Midbrain (tissue), 1 donor: Measurements from ENCODE around the gene TPRN.

Experiments used
- DNase-seq: peaks from one replicate; lab custom pipeline; 2025; lab: John Stamatoyannopoulos, UW

The TPRN gene

DNA sequence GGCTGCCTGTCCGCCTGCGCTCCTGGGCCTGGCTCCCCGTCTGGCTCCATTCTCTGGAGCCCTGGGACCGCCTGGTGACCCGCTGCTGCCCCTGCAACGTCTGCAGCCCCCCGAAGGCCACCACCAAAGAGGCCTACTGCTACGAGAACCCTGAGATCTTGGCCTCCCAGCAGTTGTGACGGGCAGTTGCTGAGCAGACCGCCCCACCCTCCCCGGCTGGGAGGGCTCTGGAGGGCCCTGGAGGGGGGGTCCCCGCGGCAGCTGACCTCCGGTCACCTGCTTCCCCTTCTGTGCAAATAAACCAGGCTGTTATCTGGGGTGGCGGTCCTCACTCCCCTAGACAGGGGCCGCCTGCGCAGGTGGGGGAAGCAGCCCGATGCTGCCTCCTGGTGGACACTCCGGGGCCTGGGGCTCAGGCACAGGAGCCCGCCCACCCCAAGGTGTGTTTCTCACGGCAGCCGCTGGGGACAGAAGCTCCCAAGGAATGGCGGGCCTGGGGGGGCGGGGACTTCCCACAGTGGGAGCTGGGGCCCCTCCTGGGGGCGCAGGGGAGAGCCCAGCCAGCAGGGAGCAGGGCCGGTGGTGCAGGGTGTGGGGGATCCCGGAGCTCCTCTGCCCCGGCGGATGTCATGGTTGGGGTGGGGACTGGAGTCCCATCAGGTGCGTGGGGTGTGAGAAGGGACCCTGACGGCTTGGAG lies 35.8 kb upstream of the TPRN start:
- peak; percentile 70 for DNase-seq

DNA sequence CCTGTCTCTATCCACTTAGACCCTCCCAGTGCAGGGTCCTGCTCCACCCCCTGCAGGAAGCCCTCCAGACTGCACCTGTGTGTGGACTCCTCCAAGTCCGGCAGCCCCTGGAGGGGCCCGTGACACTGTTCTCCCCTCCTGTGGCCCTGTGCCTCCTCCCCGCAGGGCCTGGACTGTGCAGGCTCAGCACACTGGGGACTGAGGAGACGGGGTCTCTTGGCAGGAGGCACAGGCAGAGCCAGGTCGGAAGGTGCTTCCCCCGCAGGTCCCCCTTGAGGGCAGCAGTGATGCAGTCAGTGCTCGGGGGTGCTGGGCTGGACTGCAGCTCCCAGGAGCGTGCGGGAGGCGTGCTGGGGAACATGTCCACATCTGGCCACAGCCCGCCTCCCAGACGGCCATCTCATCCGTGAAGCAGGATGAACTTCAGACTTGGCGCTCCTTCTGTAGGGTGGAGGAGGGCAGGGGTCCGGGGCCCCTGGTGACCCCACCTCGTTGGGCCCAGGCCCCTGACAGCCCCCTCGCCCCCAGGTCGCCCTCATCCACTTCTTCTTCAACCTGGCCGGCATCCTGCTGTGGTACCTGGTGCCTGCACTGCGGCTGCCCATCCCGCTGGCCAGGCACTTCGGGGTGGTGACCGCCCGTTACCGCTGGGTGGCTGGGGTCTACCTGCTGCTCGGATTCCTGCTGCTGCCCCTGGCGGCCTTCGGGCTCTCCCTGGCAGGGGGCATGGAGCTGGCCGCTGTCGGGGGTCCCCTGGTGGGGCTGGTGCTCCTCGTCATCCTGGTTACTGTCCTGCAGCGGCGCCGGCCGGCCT lies 35.1 kb upstream of the TPRN start:
- DNase-seq: no peak

DNA sequence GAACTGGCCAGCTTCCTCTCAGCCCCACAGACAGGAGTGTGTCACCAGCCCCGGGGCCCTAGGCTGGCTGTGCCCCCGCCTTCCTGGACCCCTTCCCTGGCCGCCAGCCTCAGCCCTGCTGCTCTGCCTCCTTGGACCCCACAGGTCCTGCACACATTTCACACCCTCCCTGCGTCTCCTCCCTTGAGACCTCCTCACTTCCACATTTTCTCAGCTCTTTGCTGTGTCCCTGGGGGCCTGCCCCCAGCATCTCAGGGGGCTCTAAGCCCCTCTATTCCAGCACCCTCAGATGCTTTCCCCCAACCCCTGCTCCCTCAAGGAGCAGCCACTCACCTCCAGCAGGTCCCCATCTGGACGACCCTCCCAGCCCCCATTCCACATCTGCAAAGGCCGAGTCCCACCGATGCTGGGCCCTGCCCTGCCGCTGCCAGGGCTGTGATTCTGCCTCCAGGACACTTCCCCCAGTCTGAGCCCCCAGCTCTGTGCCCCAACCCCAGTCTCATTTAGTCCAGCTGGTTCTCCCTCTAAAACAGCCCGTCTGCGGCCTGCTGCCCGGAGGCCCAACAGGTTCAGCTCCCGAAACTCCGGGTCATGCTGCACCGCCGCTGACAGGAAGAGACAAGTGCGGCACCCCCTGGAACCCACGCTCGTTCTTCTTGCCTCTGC lies 34.4 kb upstream of the TPRN start:
- DNase-seq: no peak

DNA sequence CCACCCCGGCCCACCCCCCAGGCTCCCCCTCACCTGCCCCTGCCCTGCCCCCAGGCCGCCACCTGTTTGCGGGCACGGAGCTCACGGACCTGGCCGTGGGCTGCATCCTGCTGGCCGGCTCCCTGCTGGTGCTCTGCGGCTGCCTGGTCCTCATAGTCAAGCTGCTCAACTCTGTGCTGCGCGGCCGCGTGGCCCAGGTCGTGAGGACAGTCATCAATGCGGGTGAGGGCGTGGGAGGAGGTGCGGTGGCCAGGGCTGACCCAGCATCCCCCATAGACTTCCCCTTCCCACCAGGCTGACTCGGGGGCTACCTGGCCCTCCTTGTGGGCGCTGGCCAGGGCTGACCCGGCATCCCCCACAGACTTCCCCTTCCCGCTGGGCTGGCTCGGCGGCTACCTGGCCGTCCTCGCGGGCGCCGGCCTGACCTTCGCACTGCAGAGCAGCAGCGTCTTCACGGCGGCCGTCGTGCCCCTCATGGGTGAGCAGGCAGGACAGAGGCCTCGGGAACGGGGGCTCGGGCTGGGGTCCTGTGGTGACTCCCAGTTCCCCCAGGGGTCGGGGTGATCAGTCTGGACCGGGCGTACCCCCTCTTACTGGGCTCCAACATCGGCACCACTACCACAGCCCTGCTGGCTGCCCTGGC lies 33.6 kb upstream of the TPRN start:
- DNase-seq: no peak

DNA sequence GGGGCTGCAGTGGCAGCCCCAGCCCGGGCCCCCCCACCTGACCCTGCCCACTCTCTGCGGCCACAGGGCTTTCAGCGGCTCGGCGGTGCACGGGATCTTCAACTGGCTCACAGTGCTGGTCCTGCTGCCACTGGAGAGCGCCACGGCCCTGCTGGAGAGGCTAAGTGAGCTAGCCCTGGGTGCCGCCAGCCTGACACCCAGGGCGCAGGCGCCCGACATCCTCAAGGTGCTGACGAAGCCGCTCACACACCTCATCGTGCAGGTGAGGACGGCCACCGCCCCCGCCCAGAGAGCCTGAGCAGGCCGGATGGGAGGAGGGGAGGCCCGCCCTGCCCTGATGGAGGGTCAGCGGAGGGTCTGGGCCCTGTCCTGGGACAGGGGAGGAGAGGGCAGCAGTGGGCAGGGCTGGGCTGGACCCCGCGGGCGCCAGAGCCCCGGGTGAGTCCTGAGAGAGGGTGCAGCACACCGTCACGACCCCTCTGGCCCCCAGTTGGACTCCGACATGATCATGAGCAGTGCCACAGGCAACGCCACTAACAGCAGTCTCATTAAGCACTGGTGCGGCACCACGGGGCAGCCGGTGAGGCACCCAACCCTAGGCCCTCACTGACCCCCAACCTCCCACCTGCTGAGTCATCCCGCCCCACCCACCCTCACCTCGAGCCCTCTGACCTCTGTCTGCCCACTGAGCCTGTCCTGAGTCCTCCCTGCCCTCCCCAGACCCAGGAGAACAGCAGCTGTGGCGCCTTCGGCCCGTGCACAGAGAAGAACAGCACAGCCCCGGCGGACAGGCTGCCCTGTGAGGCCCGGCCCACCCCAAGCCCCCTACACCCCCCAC lies 32.8 kb upstream of the TPRN start:
- DNase-seq: no peak

DNA sequence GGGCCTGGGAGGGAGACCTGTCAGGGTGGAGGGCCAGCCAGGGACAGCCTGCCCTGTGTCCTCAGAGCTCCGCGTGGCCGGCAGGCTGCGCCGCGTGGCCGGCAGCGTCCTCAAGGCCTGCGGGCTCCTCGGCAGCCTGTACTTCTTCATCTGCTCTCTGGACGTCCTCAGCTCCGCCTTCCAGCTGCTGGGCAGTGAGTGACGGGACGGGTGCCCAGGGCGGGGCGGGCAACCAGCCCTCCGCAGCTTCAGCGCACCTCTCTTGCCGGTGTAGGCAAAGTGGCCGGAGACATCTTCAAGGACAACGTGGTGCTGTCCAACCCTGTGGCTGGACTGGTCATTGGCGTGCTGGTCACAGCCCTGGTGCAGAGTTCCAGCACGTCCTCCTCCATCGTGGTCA lies 32.0 kb upstream of the TPRN start:
- no peak for DNase-seq

DNA sequence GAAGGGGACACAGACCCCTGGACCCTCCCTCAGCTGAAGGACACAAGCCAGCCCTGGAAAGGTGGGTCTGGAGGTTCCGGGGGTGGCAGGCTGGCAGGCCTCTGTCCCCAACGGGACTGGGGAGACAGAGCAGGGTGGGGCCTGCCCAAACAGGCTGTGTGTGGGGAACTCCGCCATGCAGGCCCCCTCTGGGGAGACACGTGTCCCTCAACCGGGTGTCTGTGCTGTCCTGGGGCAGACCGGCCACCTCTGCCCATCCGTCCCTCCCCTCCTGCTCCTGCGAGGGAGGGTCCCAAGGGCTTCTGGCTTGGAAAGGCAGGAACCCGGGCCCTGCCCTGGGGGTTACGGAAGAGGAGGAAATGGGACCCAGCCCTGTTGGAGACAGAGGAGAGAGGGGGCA lies 31.6 kb upstream of the TPRN start:
- DNase-seq: no peak

DNA sequence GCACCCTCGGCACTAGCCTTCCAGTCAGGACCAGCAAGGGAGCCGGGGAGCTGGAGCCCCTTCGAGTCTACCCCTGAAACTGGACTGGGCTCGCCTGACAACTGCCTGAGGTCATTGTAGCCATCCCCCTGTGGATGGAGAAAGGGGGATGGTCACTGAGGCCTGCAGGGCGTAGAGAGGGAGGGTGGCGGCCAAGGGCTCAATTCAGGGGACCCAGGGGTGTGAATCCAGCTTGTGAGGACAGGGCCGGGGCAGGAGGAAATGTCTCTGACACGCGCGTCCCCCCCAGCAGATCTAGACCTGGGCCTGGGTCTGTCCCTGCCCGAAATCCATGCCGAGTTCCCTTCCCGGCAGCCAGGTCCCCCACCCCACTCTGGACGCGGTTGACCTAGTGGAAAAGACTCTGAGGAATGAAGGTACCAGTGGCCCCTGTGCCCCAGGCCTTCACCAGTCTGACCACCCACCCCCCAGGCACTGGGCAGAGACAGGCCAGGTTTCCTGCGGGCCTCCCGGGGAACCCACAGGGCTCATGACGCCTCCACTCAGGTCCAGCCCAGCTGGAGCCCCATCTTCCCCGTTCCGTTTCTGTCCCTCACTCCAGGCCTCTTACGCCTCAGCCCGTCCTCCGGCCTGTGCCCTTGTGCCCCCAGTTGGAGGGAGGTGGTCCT lies 31.0 kb upstream of the TPRN start:
- DNase-seq: no peak

DNA sequence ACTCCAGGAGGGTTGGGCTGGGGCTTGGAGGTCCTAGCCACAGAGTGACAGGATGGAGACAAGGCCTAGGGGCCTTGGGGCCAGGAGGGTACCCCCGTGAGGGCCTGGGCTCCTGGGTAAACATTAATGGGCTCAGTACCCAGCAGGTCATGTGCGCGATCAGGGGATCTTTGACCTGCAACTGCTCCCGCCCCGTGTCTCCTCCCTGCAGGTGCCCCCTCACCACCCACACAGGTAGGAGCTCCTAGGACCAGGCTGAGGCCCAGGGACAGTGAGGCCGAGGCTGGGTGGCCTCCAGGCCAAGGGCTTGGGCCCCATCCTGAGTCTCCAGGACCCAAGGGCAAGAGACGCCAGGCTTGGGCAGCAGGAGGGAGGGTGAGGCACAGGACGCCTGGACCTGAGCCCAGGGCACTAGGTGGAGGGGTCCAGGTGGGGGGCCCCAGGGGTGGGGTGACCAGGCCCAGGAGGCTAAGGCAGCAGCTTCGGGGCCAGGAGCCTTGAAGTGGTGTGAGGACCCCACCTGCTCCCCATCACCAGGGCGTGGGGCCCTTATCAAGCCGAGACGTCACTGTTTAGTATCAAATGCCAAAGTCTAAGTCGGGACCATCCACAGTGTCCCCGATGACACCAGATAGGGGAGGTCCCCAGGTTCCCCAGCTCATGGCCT lies 30.3 kb upstream of the TPRN start, which contains the start of gene SLC34A3:
Gene SLC34A3, plus strand, starts transcription at position 197 of the 667 bp plus-strand sequence. CDS start 802 bp downstream, outside the sequence.
- DNase-seq: no peak

DNA sequence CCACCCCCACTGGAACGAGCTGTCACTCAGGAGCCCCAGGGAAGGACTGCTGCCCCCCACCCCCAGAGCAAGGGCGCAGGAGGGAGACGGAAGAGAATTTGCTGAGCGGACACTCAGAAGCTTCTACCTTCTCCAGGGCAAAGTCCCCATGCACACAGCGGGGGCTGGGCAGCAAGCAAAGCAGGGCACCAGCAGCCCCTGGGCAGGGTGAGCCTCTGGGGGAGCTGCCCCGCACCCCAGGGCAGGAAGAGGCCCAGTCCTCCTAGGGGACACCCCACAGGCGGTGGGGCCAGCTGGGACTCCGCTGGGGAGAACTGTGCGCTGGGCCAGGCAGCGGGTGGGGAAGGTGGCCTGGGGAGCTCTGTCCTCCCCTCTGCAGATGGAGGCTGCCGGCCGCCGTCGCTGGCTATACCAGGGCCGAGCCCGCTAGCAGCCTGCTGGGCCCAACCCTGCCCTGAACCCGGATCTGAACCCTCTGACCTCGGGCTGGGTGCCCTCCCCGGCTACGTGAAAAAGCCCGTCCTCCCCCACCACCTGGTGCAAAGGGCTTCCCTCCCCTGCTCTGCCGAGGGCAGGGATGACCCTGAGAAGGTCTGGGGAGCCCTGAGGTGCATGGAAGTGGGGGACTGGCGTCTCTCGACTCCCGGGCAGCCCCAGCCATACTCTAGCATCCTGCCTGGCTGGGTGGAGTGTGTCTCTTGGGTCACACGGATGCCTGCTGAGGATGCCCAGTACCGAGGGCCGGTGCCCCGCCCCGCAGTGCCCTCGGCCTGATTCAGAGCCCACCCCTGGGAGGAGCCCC lies 29.6 kb upstream of the TPRN start:
- DNase-seq: no peak

DNA sequence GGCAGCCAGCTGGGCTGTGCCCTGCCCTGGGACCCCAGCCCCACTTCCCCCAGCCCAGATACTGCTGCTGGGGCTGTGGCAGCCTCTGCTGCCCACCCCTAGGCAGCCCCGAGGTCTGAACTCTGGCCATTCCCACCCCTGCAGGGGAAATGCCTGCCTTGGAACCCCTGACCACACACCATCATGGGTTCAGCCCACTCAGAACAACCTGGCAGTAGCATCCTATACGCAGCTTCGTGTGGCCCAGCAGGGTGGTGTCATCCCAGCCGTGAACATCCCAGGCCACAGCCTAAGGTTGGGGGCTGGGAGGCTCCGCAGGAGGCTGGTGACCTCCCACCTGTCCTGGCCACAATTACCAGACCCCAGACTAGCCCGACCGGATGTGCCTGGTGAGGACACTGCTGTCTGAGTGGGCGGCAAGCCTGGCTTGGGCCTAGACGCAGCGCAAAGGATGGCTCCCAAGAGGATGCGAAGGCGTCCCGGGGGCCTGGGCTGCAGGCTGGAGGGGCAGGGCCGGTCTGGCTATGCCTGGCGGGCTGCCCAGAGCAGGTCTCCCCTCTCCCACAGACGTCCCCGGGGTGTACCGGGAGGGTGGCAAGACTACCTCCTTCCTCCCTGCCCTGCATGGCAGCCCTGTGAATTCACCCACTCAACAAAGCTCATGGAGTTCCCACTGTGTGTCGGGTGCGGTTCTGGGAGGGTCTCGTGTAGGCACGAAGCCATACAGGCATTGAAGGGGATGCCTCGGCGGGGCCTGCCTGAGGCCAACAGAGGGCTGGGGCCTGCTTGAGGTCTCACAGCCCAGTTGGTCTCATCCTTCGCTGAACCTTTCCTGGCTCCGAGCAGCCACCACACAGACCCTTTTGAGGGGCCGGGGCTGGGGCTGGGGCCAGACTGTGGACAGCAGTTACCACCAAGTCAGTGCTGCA lies 28.7 kb upstream of the TPRN start:
- no peak for DNase-seq

DNA sequence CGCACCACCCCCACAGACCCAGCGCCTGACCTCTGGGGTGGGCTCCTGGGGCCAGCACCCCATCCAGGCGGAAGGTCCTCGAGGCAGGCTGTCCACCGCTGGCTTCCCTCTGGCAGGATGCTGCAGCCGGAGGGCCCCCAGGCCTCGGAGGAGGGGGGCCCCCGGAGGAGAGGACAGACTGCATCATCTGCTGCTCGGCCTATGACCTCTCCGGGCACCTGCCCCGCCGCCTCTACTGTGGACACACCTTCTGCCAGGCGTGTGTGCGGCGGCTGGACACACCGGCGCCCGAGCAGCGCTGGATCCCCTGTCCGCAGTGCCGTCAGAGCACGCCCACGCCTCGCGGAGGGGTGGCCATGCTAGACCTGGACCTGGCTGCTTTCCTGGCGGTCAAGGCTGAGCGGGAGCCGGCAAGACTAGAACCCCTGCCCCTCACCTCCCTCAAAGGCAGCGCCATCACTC lies 28.0 kb upstream of the TPRN start:
- no peak for DNase-seq

DNA sequence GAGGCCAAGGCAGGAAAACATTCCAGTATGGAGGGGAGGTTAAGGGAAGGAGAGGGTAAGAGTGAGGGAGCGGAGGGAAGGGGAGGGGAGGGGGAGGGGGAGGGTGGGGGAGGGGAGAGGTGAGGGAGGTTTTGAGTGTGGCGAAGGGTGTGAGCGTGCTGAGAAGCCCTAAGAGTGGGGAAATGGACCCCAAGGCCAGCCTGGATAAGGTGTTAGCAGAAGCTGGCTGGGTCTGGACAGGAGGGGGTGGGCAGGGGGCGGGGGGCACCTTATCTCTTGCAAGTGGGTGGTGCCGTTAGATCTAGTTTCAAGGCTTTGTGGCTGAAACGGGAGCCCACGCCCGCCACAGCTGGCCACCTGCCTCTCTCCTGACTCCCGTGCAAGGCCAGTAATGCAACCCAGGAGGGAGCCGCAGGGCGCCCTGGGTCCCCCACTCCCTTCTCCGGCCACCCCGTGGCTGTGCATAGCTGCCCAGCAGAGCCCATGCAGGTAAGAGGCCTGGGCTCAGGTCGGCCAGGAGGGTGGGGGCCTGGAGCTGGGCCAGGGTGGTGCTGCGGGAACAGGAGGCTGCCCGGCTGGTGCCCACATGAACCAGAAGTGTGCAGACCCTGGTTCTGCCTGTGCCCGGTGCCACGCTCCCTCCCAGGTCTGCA lies 27.4 kb upstream of the TPRN start:
- no peak for DNase-seq

DNA sequence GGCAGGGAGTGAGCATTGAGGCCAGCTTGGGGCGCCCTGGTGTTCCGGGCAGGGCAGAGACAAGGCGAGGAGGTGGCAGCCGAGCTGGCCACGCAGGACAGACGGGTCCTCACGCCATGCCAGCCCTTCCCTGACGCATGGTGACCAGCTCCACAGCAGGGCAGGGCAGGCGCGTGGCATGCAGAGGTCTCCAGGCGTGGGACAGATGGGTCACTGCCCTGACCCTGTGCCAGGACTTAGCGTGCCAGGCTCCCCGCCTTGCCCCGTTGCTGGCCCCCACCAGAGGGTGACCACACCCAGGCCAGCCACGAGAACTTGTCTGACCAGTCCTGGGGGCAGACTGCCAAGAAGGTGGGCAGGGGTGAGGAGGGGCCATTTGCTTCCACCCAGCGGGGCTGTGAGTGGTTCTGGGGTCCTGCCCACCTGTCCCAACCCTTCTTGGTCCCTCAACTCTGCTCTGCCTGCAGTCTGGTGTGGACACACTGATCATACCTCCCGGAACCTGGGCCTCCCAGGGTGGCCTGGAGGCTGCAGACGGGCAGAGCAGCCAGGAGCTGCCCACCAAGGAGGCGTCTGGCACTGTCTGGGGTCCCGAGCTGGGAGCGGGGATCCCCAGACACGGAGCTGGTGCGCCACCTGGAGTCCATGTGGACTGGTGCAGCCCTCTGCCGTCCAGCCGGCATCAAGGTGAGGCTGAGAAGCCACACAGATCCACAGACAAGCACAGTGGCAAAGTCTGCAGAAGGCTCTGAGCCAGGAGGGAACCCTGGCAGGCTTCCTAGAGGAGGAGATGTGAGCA lies 26.7 kb upstream of the TPRN start, which contains the start of gene RNF224:
Gene RNF224, plus strand, starts transcription at position 449 of the 799 bp plus-strand sequence. CDS start 834 bp downstream, outside the sequence.
- peak; percentile 62 for DNase-seq

DNA sequence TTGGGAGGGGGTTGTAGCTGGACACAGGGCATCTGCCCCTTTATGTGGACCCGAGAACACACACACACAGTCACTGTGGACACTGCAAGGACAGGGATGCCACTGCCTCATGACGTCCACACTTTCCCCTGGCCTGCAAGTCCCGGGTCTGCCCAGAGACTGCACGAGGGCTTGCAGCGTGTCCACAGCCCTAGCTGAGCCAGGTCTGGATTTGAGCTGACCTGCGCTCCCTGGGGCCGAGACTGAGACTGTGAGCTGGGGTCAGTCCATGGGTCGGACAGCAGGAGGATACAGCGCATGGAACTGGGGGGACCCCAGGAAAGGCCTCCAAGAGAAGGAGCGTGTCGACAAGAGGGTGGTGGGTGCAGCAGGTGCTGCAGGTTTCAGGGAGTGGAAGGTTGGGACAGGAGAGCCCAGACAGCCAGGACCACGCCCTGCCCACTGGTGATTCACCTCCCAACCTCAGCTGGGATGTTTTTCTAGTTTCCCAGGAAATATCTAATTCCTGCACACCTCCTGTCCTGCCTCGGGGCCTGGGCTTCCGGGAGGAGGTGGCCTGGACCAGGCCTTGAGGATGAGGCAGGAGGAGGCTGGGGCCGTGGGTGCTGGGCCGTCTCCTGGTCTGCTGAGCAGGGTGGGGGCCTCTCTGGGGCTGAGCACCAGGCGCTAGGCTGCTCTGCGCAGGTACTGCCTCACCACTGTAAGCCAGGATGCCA lies 26.0 kb upstream of the TPRN start:
- no peak for DNase-seq

DNA sequence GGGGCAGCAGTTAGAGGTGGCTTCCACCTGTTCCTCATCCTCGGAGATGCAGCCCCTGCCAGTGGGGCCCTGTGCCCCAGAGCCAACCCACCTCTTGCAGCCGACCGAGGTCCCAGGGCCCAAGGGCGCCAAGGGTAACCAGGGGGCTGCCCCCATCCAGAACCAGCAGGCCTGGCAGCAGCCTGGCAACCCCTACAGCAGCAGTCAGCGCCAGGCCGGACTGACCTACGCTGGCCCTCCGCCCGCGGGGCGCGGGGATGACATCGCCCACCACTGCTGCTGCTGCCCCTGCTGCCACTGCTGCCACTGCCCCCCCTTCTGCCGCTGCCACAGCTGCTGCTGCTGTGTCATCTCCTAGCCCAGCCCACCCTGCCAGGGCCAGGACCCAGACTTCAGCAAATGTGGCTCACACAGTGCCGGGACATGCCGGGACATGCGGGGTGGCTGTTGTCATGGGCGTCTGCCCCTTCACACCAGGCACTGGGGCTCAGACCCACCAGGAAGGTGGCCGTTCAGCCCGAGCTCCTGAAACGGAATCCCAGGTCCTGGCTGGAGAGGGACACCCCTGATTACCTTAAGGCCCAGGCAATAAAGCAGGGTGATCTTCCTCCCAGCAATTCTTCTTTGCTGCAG lies 25.3 kb upstream of the TPRN start:
- DNase-seq: no peak
